Measurements from ENCODE around the gene DLK1. TPM values are rescaled to one million over a fixed set of nuclear protein-coding genes. Genes with fewer than 3 reads are reported as not detected.

DLK1 gene
- total and polyA plus RNA-seq, 2 of the 4 experiments (the other 2 are of a cell fraction) = under 0.01 to 0.07 TPM

DNA sequence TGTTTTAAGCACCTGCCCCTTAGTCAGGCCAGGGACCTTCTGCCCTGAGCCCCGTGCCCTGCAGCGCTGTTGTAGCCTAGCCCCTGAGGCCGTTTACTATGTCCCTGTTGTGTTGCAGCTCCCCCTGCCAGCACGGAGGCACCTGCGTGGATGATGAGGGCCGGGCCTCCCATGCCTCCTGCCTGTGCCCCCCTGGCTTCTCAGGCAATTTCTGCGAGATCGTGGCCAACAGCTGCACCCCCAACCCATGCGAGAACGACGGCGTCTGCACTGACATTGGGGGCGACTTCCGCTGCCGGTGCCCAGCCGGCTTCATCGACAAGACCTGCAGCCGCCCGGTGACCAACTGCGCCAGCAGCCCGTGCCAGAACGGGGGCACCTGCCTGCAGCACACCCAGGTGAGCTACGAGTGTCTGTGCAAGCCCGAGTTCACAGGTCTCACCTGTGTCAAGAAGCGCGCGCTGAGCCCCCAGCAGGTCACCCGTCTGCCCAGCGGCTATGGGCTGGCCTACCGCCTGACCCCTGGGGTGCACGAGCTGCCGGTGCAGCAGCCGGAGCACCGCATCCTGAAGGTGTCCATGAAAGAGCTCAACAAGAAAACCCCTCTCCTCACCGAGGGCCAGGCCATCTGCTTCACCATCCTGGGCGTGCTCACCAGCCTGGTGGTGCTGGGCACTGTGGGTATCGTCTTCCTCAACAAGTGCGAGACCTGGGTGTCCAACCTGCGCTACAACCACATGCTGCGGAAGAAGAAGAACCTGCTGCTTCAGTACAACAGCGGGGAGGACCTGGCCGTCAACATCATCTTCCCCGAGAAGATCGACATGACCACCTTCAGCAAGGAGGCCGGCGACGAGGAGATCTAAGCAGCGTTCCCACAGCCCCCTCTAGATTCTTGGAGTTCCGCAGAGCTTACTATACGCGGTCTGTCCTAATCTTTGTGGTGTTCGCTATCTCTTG, 7.6 kb downstream of the DLK1 start:
- ChIA-PET POLR2A (ENCODE audit: unreplicated experiment) (no interaction called here), CTCF (no interaction called here)
- Histone ChIP-seq H3K4me1 (ENCODE audit: control insufficient read depth, insufficient read depth, low read length) (no peaks in the 10 kb centered on the region), H4K8ac (ENCODE audit: low read depth in 2 of 2, low read length in 2 of 2) (no peak overlapping the region), H3K18ac (ENCODE audit: low read depth, low read length) (no peak overlapping the region), H3K4me2 (ENCODE audit: low read depth, low read length) (no peak overlapping the region), H2AFZ (replicated peaks; ENCODE audit: low read length, poor library complexity) (no peak overlapping the region), H4K91ac (ENCODE audit: insufficient read depth, low read depth, low read length) (no peak overlapping the region), H3K56ac (ENCODE audit: extremely low read depth, insufficient read depth, low read length) (no peak overlapping the region), H3K23ac (ENCODE audit: low read depth, low read length) (no peak overlapping the region), H2BK15ac (ENCODE audit: low read depth, low read length) (no peak overlapping the region), H3K4me3 (ENCODE audit: insufficient read depth, low read depth, low read length) (no peak overlapping the region), H3K27ac (ENCODE audit: insufficient read depth, low read length) (no peak overlapping the region), H3K36me3 (ENCODE audit: control insufficient read depth, insufficient read depth, low read length) (no peaks in the 10 kb centered on the region), H3K9ac (ENCODE audit: low read depth, low read length) (no peak overlapping the region), H3K9me3 (ENCODE audit: control insufficient read depth, insufficient read depth, low read length) (no peaks in the 10 kb centered on the region), H4K20me1 (ENCODE audit: insufficient read depth, low read length) (no peaks in the 10 kb centered on the region), H2BK120ac (ENCODE audit: low read depth, low read length) (no peak overlapping the region), H3K9me1 (ENCODE audit: insufficient read depth, low read length) (no peaks in the 10 kb centered on the region), H3K27me3 (ENCODE audit: control insufficient read depth, insufficient read depth, low read length) (peaks cover 64% of the 10 kb centered on the region), H2AK5ac (ENCODE audit: low read depth, low read length) (no peak overlapping the region), H3K4ac (ENCODE audit: low read depth, low read length) (no peak overlapping the region), H3K14ac (replicated peaks; ENCODE audit: low read depth, low read length) (no peak overlapping the region), H2AK9ac (replicated peaks; ENCODE audit: low read depth, low read length, poor library complexity) (no peak overlapping the region), H2BK5ac (ENCODE audit: low read depth, low read length, poor library complexity, severe bottlenecking) (no peak overlapping the region), H3K79me1 (ENCODE audit: low read depth in 1 of 2, low read length in 2 of 2) (no peaks in the 10 kb centered on the region), H4K5ac (ENCODE audit: low read depth, low read length) (no peak overlapping the region), H2BK20ac (ENCODE audit: low read depth, low read length) (no peak overlapping the region)
- DNase-seq = no peak
- dilution Hi-C loops (cut with HindIII; ENCODE audit: low sequenced_read_pairs, unreplicated experiment) (no loop called here), in situ Hi-C loops (cut with MboI; ENCODE audit: low sequenced_read_pairs) (no loop called here), intact Hi-C loops (cut with micrococcal nuclease) (no loop called here)
- ATAC-seq (ENCODE audit: low read depth) = no peak
- WGBS, 2 experiments (ENCODE audit: extremely low coverage in 2 of 2, insufficient read length in 1 of 2) = 83% methylated on average over 21 of the region's 52 CpGs; no CpG with 5 or more reads in 1 of the 2 experiments
- TF ChIP-seq RCOR1 (IDR thresholded peaks at IDR 0.05; ENCODE audit: insufficient replicate concordance, low read length) = no peak
- TF ChIP-seq POLR2A (IDR thresholded peaks at IDR 0.05; ENCODE audit: low read depth, low read length) = no peak
- TF ChIP-seq MAZ (IDR thresholded peaks at IDR 0.05; ENCODE audit: borderline replicate concordance, low read depth, low read length) = no peak
- TF ChIP-seq BHLHE40 (IDR thresholded peaks at IDR 0.05; ENCODE audit: low read depth, low read length) = no peak
- TF ChIP-seq RFX5 (IDR thresholded peaks at IDR 0.05; ENCODE audit: low read depth, low read length) = no peak
- TF ChIP-seq CEBPB (IDR thresholded peaks at IDR 0.05; ENCODE audit: low read depth, low read length) = no peak
- TF ChIP-seq, protein P1, sequence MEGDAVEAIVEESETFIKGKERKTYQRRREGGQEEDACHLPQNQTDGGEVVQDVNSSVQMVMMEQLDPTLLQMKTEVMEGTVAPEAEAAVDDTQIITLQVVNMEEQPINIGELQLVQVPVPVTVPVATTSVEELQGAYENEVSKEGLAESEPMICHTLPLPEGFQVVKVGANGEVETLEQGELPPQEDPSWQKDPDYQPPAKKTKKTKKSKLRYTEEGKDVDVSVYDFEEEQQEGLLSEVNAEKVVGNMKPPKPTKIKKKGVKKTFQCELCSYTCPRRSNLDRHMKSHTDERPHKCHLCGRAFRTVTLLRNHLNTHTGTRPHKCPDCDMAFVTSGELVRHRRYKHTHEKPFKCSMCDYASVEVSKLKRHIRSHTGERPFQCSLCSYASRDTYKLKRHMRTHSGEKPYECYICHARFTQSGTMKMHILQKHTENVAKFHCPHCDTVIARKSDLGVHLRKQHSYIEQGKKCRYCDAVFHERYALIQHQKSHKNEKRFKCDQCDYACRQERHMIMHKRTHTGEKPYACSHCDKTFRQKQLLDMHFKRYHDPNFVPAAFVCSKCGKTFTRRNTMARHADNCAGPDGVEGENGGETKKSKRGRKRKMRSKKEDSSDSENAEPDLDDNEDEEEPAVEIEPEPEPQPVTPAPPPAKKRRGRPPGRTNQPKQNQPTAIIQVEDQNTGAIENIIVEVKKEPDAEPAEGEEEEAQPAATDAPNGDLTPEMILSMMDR (conservative IDR thresholded peaks at IDR 0.05; ENCODE audit: low read depth, low read length) = no peak
- TF ChIP-seq MXI1 (IDR thresholded peaks at IDR 0.05; ENCODE audit: borderline replicate concordance, low read depth, low read length) = no peak
- no TSS peak for BruUV-seq (replicated peaks)
